DND-41 (cell line): Measurements from ENCODE around the gene B4GALT1.
"Not testable (repeated sequence)": the region's sequence is repeated elsewhere in the genome, so short reads cannot be mapped to it uniquely, and the experiment has no call there.

Source experiments
- CTCF ChIP-seq: IDR thresholded peaks from 2 replicates; pipeline ENCODE4 v1.5.1; 2012; ENCODE audit warnings: borderline replicate concordance, low read length, moderate library complexity, mild to moderate bottlenecking; ENCODE audit not compliant: poor library complexity, severe bottlenecking; ENCODE audit errors: extremely low read depth
- EZH2 ChIP-seq: IDR thresholded peaks from 3 replicates; pipeline ENCODE4 v1.6.1; 2012; ENCODE audit warnings: borderline replicate concordance, low read depth, mild to moderate bottlenecking, moderate library complexity, low read length, inconsistent platforms; ENCODE audit not compliant: severe bottlenecking

GRCh38 chr9:33160446-33160845 is 6.7 kb downstream of the B4GALT1 start:
- TF ChIP-seq CTCF, EZH2: not testable (repeated sequence)
